Measurements from ENCODE around the gene PFDN5. TPM values are rescaled to one million over a fixed set of nuclear protein-coding genes. Genes with fewer than 3 reads are reported as not detected.
"Not testable (repeated sequence)": the region's sequence is repeated elsewhere in the genome, so short reads cannot be mapped to it uniquely, and the experiment has no call there.

Gene PFDN5
- total RNA-seq, 2 donors from 2014 or later, result 337 to 403 TPM

- H3K27me3 ChIP-seq, result peaks cover 0 to 1% of the 10 kb centered on the region in 2 donors
Observed at GRCh38 chr12:53330671-53331070, 35.3 kb downstream of the PFDN5 start.

GRCh38 chr12:53332339-53332738, 37.0 kb downstream of the PFDN5 start:
- H3K27me3 ChIP-seq, result peaks cover 0 to 11% of the 10 kb centered on the region in 2 donors
- intact Hi-C loops (cut with DNase I); H3K27ac ChIP-seq; H3K4me1 ChIP-seq; H3K9me3 ChIP-seq; H3K36me3 ChIP-seq (replicated peaks in 1 of 2; ENCODE audit: insufficient read depth in 1 of 2, low read depth in 2 of 2); DNase-seq; ATAC-seq; H3K4me3 ChIP-seq: not testable (repeated sequence)

More at GRCh38 chr12:53330671-53331070, 35.3 kb downstream of the PFDN5 start:
- intact Hi-C loops (cut with DNase I), result no loop called here
- ATAC-seq (no peak), DNase-seq (no peak)
- WGBS, 2 donors, result 68 to 76% methylated on average over 4 to 5 of the region's 5 CpGs
- H3K27ac ChIP-seq, result no peak overlapping the region
- no peaks in the 10 kb centered on the region for H3K36me3 ChIP-seq (replicated peaks in 1 of 2; ENCODE audit: insufficient read depth in 1 of 2, low read depth in 2 of 2)
- no peak overlapping the region for H3K4me3 ChIP-seq
- H3K9me3 ChIP-seq, result no peaks in the 10 kb centered on the region
- peaks cover 5% of the 10 kb centered on the region for H3K4me1 ChIP-seq
- no peak for TF ChIP-seq CTCF (IDR thresholded peaks at IDR 0.05)
- no peak for TF ChIP-seq POLR2A (IDR thresholded peaks at IDR 0.05)

GRCh38 chr12:53332744-53333143, 37.4 kb downstream of the PFDN5 start:
- whole genome bisulfite sequencing, 2 donors, result 69 to 77% methylated on average over 11 to 15 of the region's 15 CpGs
- H3K27me3 ChIP-seq, result peaks cover 0 to 11% of the 10 kb centered on the region in 2 donors
- no peak overlapping the region for H3K27ac ChIP-seq
- intact Hi-C loops (cut with DNase I), result no loop called here
- H3K9me3 ChIP-seq, result no peaks in the 10 kb centered on the region
- TF ChIP-seq POLR2A (IDR thresholded peaks at IDR 0.05), result no peak
- no peak for TF ChIP-seq CTCF (IDR thresholded peaks at IDR 0.05)
- H3K36me3 ChIP-seq (replicated peaks in 1 of 2; ENCODE audit: insufficient read depth in 1 of 2, low read depth in 2 of 2), result no peaks in the 10 kb centered on the region
- H3K4me3 ChIP-seq, result no peak overlapping the region
- H3K4me1 ChIP-seq, result no peaks in the 10 kb centered on the region
- no peak for DNase-seq
- ATAC-seq, result no peak

GRCh38 chr12:53333289-53333688, 37.9 kb downstream of the PFDN5 start:
- ATAC-seq (no peak), DNase-seq (no peak)
- Histone ChIP-seq H3K27ac (no peak overlapping the region), H3K36me3 (replicated peaks in 1 of 2; ENCODE audit: insufficient read depth in 1 of 2, low read depth in 2 of 2) (no peaks in the 10 kb centered on the region), H3K4me3 (no peak overlapping the region), H3K9me3 (no peaks in the 10 kb centered on the region), H3K27me3 (peaks cover 0 to 11% of the 10 kb centered on the region in 2 donors), H3K4me1 (no peaks in the 10 kb centered on the region)
- intact Hi-C loops (cut with DNase I), result no loop called here
- 73 to 75% methylated on average over 4 of the region's 4 CpGs for WGBS, 2 donors
- no peak for TF ChIP-seq POLR2A (IDR thresholded peaks at IDR 0.05)
- no peak for TF ChIP-seq CTCF (IDR thresholded peaks at IDR 0.05)

GRCh38 chr12:53333845-53334244, 38.5 kb downstream of the PFDN5 start:
- TF ChIP-seq CTCF (IDR thresholded peaks at IDR 0.05), result no peak
- Histone ChIP-seq H3K27me3 (peaks cover 0 to 11% of the 10 kb centered on the region in 2 donors), H3K9me3 (no peaks in the 10 kb centered on the region), H3K4me3 (no peak overlapping the region), H3K4me1 (no peaks in the 10 kb centered on the region), H3K36me3 (replicated peaks in 1 of 2; ENCODE audit: insufficient read depth in 1 of 2, low read depth in 2 of 2) (no peaks in the 10 kb centered on the region), H3K27ac (no peak overlapping the region)
- DNase-seq (no peak), ATAC-seq (no peak)
- intact Hi-C loops (cut with DNase I), result no loop called here
- WGBS, 2 donors, result 47 to 61% methylated on average over 7 of the region's 7 CpGs
